Keratinocyte (primary cell): ENCODE results near the gene MAGEB6B. TPM values are rescaled to one million over a fixed set of nuclear protein-coding genes. Genes with fewer than 3 reads are reported as not detected.

Source experiments
- DNase-seq: peaks from one replicate; pipeline ENCODE4 v3.0.0-alpha.2; 2011; ENCODE audit warnings: low read depth, missing footprints, low spot score
- FAIRE-seq: peaks from 2 replicates; lab custom pipeline; 2011; peaks lifted over from hg19 to GRCh38; lab: Jason Lieb, UNC
- H2AFZ ChIP-seq: 2 replicates; pipeline ENCODE4 v1.6.0; 2012; ENCODE audit warnings: low read length, control low read depth, inconsistent platforms; ENCODE audit not compliant: control insufficient read depth
- H3K27ac ChIP-seq: 2 replicates; pipeline ENCODE4 v1.5.1; 2011; ENCODE audit warnings: low read length; ENCODE audit not compliant: control insufficient read depth, insufficient read depth
- H3K27me3 ChIP-seq: 3 replicates; pipeline ENCODE4 v1.6.0; 2011; ENCODE audit warnings: low read length; ENCODE audit not compliant: control insufficient read depth, insufficient read depth; ENCODE audit errors: extremely low read depth
- H3K36me3 ChIP-seq, 2 experiments: 2 replicates in 1 of 2; 3 replicates in 1 of 2; pipeline ENCODE4 v1.5.1; 2011; ENCODE audit warnings: low read length in 2 of 2, mild to moderate bottlenecking in 1 of 2; ENCODE audit not compliant: control insufficient read depth in 2 of 2, insufficient read depth in 2 of 2; ENCODE audit errors: extremely low read depth in 1 of 2
- H3K4me1 ChIP-seq: 3 replicates; pipeline ENCODE4 v1.5.1; 2011; ENCODE audit warnings: low read length; ENCODE audit not compliant: control insufficient read depth, insufficient read depth; ENCODE audit errors: extremely low read depth
- H3K4me2 ChIP-seq: 3 replicates; pipeline ENCODE4 v1.6.0; 2011; ENCODE audit warnings: low read depth, low read length; ENCODE audit not compliant: control insufficient read depth, insufficient read depth; ENCODE audit errors: extremely low read depth
- H3K4me3 ChIP-seq, 3 experiments: fragments of 200-600 bp in 1 of 3; sonication (generic) in 1 of 3; 2 replicates in 2 of 3; 3 replicates in 1 of 3; pipeline ENCODE4 v1.5.1; 2011 to 2016; ENCODE audit warnings: low read length in 3 of 3, mild to moderate bottlenecking in 3 of 3, control low read depth in 2 of 3, inconsistent platforms in 1 of 3, low read depth in 1 of 3, mixed read lengths in 1 of 3, mixed run types in 1 of 3, moderate library complexity in 1 of 3; ENCODE audit not compliant: control insufficient read depth in 2 of 3, insufficient read depth in 2 of 3; ENCODE audit errors: extremely low read depth in 1 of 3
- H3K79me2 ChIP-seq: 2 replicates; pipeline ENCODE4 v1.6.0; 2012; ENCODE audit warnings: low read length; ENCODE audit not compliant: control insufficient read depth, insufficient read depth
- H3K9ac ChIP-seq: 3 replicates; pipeline ENCODE4 v1.6.0; 2011; ENCODE audit warnings: low read length; ENCODE audit not compliant: control insufficient read depth, insufficient read depth; ENCODE audit errors: extremely low read depth
- H3K9me1 ChIP-seq: 3 replicates; pipeline ENCODE4 v1.6.0; 2011; ENCODE audit warnings: low read length; ENCODE audit not compliant: control insufficient read depth, insufficient read depth; ENCODE audit errors: extremely low read depth
- H3K9me3 ChIP-seq: 2 replicates; pipeline ENCODE4 v1.5.1; 2012; ENCODE audit warnings: low read depth, low read length; ENCODE audit not compliant: control insufficient read depth
- H4K20me1 ChIP-seq: 3 replicates; pipeline ENCODE4 v1.6.0; 2011; ENCODE audit warnings: low read length; ENCODE audit not compliant: control insufficient read depth, insufficient read depth; ENCODE audit errors: extremely low read depth
- EZH2 ChIP-seq: IDR thresholded peaks from one replicate; pipeline ENCODE4 v1.6.1; 2012; ENCODE audit warnings: inconsistent platforms, mild to moderate bottlenecking, low read length, moderate library complexity
- dilution Hi-C: fragments of 300-500 bp; cut with MboI; formaldehyde crosslinking; loops from one replicate; pipeline ENCODE4 v1.7.0; 2020; ENCODE audit warnings: low sequenced_read_pairs; ENCODE audit not compliant: extremely low pct_ligation_motif_present
- polyA minus RNA-seq, 3 experiments: library from RNA; depleted of rRNA, polyadenylated mRNA; stranded (reverse); fragments of >200 nt; gene quantifications; 1 replicate in 1 of 3; 2 replicates in 1 of 3; 3 replicates in 1 of 3; pipeline ENCODE4 v1.2.3, GENCODE V29; 2011
- polyA plus RNA-seq, 5 experiments: library from polyadenylated mRNA; depleted of rRNA in 3 of 5; stranded (reverse) in 3 of 5; stranded (forward) in 1 of 5; unstranded in 1 of 5; fragments of >200 nt; gene quantifications; 1 replicate in 1 of 5; 2 replicates in 3 of 5; 3 replicates in 1 of 5; pipeline versions ENCODE4 v1.2.1 to v1.2.3, GENCODE V29; 2011 to 2012; ENCODE audit warnings: missing spikeins in 2 of 5, low read depth in 1 of 5, low replicate concordance in 1 of 5
- TF ChIP-seq, protein P1 (sequence below), 3 experiments: IDR thresholded peaks in 1 of 3; conservative IDR thresholded peaks in 1 of 3; optimal IDR thresholded peaks in 1 of 3; 2 replicates in 2 of 3; 3 replicates in 1 of 3; pipeline versions ENCODE3 to v1.5.1; 2011; ENCODE audit warnings: low read length in 3 of 3, mild to moderate bottlenecking in 3 of 3, moderate library complexity in 2 of 3, control low read depth in 1 of 3, inconsistent platforms in 1 of 3; ENCODE audit not compliant: insufficient read depth in 2 of 3; ENCODE audit errors: extremely low read depth in 1 of 3

Gene MAGEB6B, protein sequence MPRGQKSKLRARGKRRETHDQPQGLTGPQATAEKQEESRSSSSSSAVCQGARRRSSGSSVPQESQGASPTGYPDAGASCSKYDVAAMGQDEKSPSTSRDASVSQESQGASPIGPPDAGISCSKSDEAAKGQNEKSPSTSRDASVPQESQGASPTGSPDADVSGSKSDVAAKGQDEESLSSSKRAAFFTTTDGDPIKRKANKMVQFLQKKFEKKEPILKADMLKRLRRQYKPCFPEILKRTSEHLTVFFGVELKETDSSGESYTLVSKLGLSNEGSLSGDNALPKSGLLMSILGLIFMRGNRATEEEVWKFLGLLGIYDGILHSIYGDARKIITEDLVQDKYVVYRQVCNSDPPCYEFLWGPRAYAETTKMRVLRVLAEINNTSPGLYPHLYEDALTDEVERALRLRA
- polyA plus RNA-seq (not detected in 3 replicates), polyA minus RNA-seq (not detected in 3 replicates)
- polyA plus RNA-seq (2011; ENCODE audit: low read depth), result not detected
- polyA plus RNA-seq (2011; cell fraction: cytosol; rRNA removed), result not detected in 2 replicates
- not detected in 2 replicates for polyA plus RNA-seq (2011; cell fraction: nucleus; rRNA removed)
- polyA plus RNA-seq (2012; ENCODE audit: low replicate concordance), result not detected in 2 replicates
- not detected for polyA minus RNA-seq (2011; cell fraction: cytosol; rRNA and poly(A)+ RNA removed)
- polyA minus RNA-seq (2011; cell fraction: nucleus; rRNA and poly(A)+ RNA removed), result not detected in 2 replicates

DNA sequence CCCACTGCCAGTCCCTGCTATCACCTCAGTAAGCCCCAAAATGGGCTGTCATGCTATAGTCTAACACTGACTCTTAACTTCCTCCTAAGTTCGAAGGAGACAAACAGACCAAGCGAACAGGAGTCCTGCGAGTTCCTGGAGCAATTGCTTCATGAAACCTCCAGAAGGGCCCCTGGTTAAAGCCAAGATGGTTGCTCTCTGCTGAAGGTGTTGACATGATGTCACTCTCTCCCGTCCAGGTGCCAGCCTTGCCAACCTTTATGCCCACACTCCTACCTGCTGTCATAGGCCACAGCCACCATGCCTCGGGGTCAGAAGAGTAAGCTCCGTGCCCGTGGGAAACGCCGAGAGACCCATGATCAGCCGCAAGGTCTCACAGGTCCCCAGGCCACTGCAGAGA lies at the start of gene MAGEB6B:
MAGEB6B (plus strand) TSS at position 301 of the 400 bp plus-strand sequence; CDS start at position 301, 0 bp downstream.
- Histone ChIP-seq H3K27ac (no peak within 1 kb of the TSS), H3K9me1 (no peaks in the 10 kb centered on the region), H4K20me1 (no peaks in the 10 kb centered on the region), H3K79me2 (no peaks in the 10 kb centered on the region), H3K9me3 (peaks cover 2% of the 10 kb centered on the region), H3K36me3 (no peaks in the 10 kb centered on the region), H3K9ac (no peak within 1 kb of the TSS), H3K4me2 (no peak within 1 kb of the TSS), H3K4me1 (no peaks in the 10 kb centered on the region), H3K27me3 (no peaks in the 10 kb centered on the region), H3K4me3 (no peak within 1 kb of the TSS), H2AFZ (no peak within 1 kb of the TSS)
- no peak for FAIRE-seq
- dilution Hi-C loops, result no loop called here
- TF ChIP-seq, protein P1, sequence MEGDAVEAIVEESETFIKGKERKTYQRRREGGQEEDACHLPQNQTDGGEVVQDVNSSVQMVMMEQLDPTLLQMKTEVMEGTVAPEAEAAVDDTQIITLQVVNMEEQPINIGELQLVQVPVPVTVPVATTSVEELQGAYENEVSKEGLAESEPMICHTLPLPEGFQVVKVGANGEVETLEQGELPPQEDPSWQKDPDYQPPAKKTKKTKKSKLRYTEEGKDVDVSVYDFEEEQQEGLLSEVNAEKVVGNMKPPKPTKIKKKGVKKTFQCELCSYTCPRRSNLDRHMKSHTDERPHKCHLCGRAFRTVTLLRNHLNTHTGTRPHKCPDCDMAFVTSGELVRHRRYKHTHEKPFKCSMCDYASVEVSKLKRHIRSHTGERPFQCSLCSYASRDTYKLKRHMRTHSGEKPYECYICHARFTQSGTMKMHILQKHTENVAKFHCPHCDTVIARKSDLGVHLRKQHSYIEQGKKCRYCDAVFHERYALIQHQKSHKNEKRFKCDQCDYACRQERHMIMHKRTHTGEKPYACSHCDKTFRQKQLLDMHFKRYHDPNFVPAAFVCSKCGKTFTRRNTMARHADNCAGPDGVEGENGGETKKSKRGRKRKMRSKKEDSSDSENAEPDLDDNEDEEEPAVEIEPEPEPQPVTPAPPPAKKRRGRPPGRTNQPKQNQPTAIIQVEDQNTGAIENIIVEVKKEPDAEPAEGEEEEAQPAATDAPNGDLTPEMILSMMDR (optimal IDR thresholded peaks at IDR 0.05 in 1 of 3, IDR thresholded peaks at IDR 0.05 in 1 of 3, conservative IDR thresholded peaks at IDR 0.05 in 1 of 3; ENCODE audit: extremely low read depth in 1 of 3, insufficient read depth in 2 of 3, low read length in 3 of 3), result no peak
- TF ChIP-seq EZH2, result no peak
- DNase-seq, result no peak

DNA sequence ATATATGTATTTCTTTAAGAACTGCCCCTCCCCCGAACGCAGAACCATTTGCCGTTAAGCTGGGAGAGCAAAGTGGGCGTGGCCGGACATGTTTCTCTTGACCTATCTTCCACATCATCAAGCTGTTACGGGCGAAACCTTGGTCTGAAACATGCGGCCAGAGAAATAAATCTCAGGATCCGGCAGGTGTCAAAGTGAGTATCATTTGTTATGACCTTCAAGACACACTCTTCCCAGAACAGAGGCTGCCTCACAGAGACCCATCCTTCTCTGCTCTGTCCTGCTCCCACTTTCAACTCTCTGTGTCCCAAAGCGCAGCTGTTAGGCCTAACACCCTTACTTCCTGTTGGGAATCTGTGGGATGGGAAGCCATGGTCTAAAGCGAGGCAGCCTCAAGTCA lies 22.1 kb upstream of the MAGEB6B start, which contains the start of gene MAGEB18:
MAGEB18 (plus strand) TSS at position 70 of the 400 bp plus-strand sequence. CDS start 643 bp downstream, outside the sequence.
- Histone ChIP-seq H3K27ac (no peak within 1 kb of the TSS), H3K36me3 (no peaks in the 10 kb centered on the region), H3K4me1 (no peaks in the 10 kb centered on the region), H2AFZ (no peak within 1 kb of the TSS), H4K20me1 (no peaks in the 10 kb centered on the region), H3K79me2 (no peaks in the 10 kb centered on the region), H3K4me3 (no peak within 1 kb of the TSS), H3K4me2 (no peak within 1 kb of the TSS), H3K9me3 (no peaks in the 10 kb centered on the region), H3K9me1 (no peaks in the 10 kb centered on the region), H3K27me3 (no peaks in the 10 kb centered on the region), H3K9ac (no peak within 1 kb of the TSS)
- FAIRE-seq (no peak), DNase-seq (no peak)
- dilution Hi-C loops, result no loop called here
- TF ChIP-seq, protein P1 (optimal IDR thresholded peaks at IDR 0.05 in 1 of 3, IDR thresholded peaks at IDR 0.05 in 1 of 3, conservative IDR thresholded peaks at IDR 0.05 in 1 of 3; ENCODE audit: extremely low read depth in 1 of 3, insufficient read depth in 2 of 3, low read length in 3 of 3), result no peak
- TF ChIP-seq EZH2, result no peak
